ENCODE measurements around the gene SLC16A13.
A peak's percentile ranks its signal among the peaks of the same experiment; 100 is the strongest.
"Not testable (repeated sequence)": the region's sequence is repeated elsewhere in the genome, so short reads cannot be mapped to it uniquely, and the experiment has no call there.

Gene SLC16A13, protein sequence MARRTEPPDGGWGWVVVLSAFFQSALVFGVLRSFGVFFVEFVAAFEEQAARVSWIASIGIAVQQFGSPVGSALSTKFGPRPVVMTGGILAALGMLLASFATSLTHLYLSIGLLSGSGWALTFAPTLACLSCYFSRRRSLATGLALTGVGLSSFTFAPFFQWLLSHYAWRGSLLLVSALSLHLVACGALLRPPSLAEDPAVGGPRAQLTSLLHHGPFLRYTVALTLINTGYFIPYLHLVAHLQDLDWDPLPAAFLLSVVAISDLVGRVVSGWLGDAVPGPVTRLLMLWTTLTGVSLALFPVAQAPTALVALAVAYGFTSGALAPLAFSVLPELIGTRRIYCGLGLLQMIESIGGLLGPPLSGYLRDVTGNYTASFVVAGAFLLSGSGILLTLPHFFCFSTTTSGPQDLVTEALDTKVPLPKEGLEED

DNA sequence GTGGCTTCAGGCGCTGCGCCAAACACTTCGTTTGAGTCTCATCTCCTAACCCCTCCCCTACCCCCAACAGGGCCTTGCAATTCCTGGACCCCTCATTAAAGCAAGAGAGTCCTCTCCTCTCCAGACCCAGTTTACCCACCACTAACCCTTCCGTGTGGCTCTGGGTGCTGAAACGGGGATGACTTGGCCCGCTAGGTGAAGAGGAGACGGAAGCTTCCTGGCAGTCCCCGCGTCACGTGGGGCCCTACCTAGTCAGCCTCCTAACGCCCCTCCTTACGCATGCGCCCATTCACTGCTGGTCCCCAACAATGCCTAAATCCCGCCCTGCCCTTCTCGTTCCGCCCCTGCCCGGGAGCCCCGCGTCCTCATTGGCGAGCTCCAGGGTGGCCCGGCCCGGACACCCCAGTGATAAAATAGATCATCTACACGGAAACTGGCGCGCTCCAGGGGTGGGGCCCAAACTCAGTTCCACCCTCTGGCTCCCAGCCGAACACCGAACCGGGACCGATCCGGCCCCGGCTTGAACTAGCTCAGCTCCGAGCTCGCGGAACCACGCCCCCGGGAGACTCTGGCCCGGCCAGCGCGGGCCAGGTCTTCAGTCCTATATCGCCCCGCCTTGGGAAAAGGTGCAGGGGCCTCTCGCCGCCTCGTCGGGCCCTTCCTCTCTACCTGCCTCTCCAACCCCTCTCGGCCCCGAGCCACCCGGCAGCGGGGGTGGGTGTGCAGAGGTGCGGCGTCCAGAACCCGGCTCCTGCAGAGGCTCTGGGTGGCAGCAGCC is at the start of gene SLC16A13:
TSS of gene SLC16A13 (plus strand) at position 425 of the 778 bp plus-strand sequence. CDS start 368 bp downstream, outside the sequence.
- H3K4me3 ChIP-seq (ENCODE audit: low read length), result peak within 1 kb of the TSS; percentile 52
- H2AFZ ChIP-seq (ENCODE audit: low read depth, low read length), result peak within 1 kb of the TSS; percentile 30
- H3K9me3 ChIP-seq (ENCODE audit: low read length), result no peaks in the 10 kb centered on the region
- H3K4me1 ChIP-seq (ENCODE audit: insufficient read depth, low read length), result peaks cover 15% of the 10 kb centered on the region
- no peaks in the 10 kb centered on the region for H3K27me3 ChIP-seq (ENCODE audit: insufficient read depth, low read length)
- H3K36me3 ChIP-seq (ENCODE audit: insufficient read depth, low read length), result no peaks in the 10 kb centered on the region

DNA sequence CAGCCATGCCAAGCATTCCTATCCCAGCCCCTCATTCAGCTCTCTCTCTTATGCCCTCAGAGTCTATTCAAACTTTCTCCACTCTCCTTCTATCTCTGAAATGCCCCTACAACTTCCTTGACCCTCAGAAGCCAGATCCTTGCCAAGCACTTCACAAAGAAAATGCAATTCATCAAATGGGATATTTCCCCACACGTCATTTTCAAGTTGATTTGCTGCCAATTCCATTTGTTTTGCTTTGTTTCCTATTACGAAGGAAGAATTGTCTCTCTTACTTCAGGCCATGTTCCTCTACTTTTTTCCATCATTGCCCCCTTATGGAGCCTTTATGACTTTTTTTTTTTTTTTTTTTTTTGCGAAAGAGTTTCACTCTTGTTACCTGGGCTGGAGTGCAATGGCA is 49.1 kb upstream of the SLC16A13 start:
- Histone ChIP-seq H2AFZ (ENCODE audit: low read depth, low read length) (no peak overlapping the region), H3K4me1 (ENCODE audit: insufficient read depth, low read length) (no peaks in the 10 kb centered on the region), H3K36me3 (ENCODE audit: insufficient read depth, low read length) (no peaks in the 10 kb centered on the region), H3K9me3 (ENCODE audit: low read length) (no peaks in the 10 kb centered on the region), H3K27me3 (ENCODE audit: insufficient read depth, low read length) (no peaks in the 10 kb centered on the region), H3K4me3 (ENCODE audit: low read length) (no peak overlapping the region)

GRCh38 chr17:6989779-6990178 is 46.0 kb upstream of the SLC16A13 start:
- H3K9me3 ChIP-seq (ENCODE audit: low read length), result no peaks in the 10 kb centered on the region
- no peak overlapping the region for H2AFZ ChIP-seq (ENCODE audit: low read depth, low read length)
- no peaks in the 10 kb centered on the region for H3K36me3 ChIP-seq (ENCODE audit: insufficient read depth, low read length)
- no peaks in the 10 kb centered on the region for H3K27me3 ChIP-seq (ENCODE audit: insufficient read depth, low read length)
- no peaks in the 10 kb centered on the region for H3K4me1 ChIP-seq (ENCODE audit: insufficient read depth, low read length)
- H3K4me3 ChIP-seq (ENCODE audit: low read length), result no peak overlapping the region

GRCh38 chr17:6993613-6994056 is 42.2 kb upstream of the SLC16A13 start:
- H3K9me3 ChIP-seq (ENCODE audit: low read length); H3K4me1 ChIP-seq (ENCODE audit: insufficient read depth, low read length); H2AFZ ChIP-seq (ENCODE audit: low read depth, low read length); H3K27me3 ChIP-seq (ENCODE audit: insufficient read depth, low read length); H3K4me3 ChIP-seq (ENCODE audit: low read length): not testable (repeated sequence)
- H3K36me3 ChIP-seq (ENCODE audit: insufficient read depth, low read length), result peaks cover 17% of the 10 kb centered on the region

DNA sequence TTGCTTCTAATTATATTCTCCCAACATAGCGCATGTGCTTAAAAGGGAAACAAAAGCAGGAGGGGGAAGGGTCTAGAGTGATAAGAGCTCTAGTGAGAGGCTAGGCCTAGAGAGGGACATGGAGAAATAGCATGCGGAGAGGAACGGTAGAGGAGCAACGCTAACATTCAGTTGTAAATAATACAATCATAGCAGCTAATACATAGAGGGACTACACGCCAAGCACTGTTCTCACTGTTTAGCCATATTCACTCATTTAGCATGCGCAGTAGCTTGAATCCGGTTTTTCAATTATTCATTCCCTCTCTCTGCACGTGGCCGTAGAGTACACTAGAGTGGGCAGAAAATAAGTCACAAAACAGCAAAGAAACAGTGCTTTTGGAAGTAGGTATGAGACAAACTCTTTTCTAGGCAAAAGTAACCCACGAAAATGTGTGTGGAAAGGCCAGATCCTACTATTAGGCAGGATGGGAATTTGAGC is 41.7 kb upstream of the SLC16A13 start:
- Histone ChIP-seq H3K27me3 (ENCODE audit: insufficient read depth, low read length) (no peaks in the 10 kb centered on the region), H2AFZ (ENCODE audit: low read depth, low read length) (no peak overlapping the region), H3K4me1 (ENCODE audit: insufficient read depth, low read length) (no peaks in the 10 kb centered on the region), H3K36me3 (ENCODE audit: insufficient read depth, low read length) (peaks cover 23% of the 10 kb centered on the region), H3K9me3 (ENCODE audit: low read length) (peaks cover 7% of the 10 kb centered on the region), H3K4me3 (ENCODE audit: low read length) (no peak overlapping the region)

- Histone ChIP-seq H3K36me3 (ENCODE audit: insufficient read depth, low read length) (peaks cover 29% of the 10 kb centered on the region), H2AFZ (ENCODE audit: low read depth, low read length) (no peak overlapping the region), H3K27me3 (ENCODE audit: insufficient read depth, low read length) (no peaks in the 10 kb centered on the region), H3K9me3 (ENCODE audit: low read length) (peaks cover 7% of the 10 kb centered on the region), H3K4me3 (ENCODE audit: low read length) (no peak overlapping the region), H3K4me1 (ENCODE audit: insufficient read depth, low read length) (no peaks in the 10 kb centered on the region)
These were observed 41.1 kb upstream of the SLC16A13 start for GRCh38 chr17:6994666-6995256.

DNA sequence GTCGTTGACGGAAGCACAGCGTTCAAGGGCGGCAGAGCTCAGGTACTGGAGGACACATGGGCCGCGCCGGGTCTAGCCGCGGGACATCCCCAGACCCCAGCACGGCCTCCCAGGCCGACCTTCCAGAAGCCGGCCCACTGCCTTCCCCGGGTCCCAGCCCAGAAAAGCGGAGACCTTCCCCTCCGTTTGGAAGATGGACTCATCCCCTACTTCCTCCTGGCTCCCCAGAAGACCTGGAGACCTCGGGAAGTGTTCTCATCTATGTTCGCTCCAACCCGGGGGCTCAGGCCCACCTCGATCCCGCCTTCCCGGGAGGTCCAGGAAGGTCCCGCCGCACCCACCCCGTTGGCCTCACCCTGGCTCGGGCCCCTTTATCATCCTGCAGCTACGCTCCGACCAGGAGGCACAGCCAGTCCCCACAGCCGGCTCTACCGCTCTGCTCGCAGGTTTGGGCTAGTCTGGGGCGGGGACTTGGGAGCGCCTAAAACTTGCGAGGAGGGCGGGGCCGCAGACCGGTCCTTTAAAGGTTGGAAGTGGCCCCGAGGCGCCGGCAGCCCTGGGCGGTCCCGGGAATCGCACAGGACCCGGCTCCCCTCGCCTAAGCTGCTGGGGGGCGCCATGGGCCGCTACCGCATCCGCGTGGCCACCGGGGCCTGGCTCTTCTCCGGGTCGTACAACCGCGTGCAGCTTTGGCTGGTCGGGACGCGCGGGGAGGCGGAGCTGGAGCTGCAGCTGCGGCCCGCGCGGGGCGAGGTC is 40.1 kb upstream of the SLC16A13 start, which contains the start of gene ALOX12:
TSS of gene ALOX12 (plus strand) at position 550 of the 756 bp plus-strand sequence. CDS start at position 619, 69 bp downstream.
- no peak within 1 kb of the TSS for H3K4me3 ChIP-seq (ENCODE audit: low read length)

DNA sequence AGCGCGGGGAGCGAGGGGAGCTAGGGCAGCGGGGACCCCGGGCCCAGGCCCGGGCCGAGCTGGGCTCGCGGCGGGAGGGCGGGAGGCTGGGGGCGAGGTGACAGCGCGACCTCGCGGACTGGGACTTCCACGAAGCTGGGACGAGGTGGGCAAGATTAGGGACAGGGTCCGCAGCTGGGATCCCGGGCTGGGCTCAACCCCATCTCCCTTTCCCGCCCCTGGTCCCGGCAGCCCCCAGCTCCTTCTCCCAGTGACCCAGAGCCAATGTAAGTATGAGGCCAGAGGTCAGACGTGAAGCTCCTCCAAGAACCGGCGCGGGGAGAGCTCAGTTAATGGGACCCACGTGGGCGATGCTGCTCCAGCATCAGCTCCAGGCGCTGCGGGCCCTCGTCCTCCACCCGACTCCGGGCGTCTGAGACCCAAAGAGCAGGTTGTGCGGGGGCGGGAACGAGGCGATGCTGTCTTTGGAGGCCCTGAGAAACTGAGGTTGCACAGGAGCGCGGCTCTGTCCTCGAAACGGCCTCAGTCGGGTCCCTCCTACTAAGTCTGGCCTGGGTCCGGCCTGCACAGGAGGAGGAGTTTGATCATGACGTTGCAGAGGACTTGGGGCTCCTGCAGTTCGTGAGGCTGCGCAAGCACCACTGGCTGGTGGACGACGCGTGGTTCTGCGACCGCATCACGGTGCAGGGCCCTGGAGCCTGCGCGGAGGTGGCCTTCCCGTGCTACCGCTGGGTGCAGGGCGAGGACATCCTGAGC is 39.4 kb upstream of the SLC16A13 start:
- peaks cover 7% of the 10 kb centered on the region for H3K9me3 ChIP-seq (ENCODE audit: low read length)
- H3K4me3 ChIP-seq (ENCODE audit: low read length), result no peak overlapping the region
- H3K27me3 ChIP-seq (ENCODE audit: insufficient read depth, low read length), result no peaks in the 10 kb centered on the region
- no peak overlapping the region for H2AFZ ChIP-seq (ENCODE audit: low read depth, low read length)
- peaks cover 34% of the 10 kb centered on the region for H3K36me3 ChIP-seq (ENCODE audit: insufficient read depth, low read length)
- no peaks in the 10 kb centered on the region for H3K4me1 ChIP-seq (ENCODE audit: insufficient read depth, low read length)

More for the DNA sequence above, 40.1 kb upstream of the SLC16A13 start, which contains the start of gene ALOX12:
- no peaks in the 10 kb centered on the region for H3K4me1 ChIP-seq (ENCODE audit: insufficient read depth, low read length)
- H3K36me3 ChIP-seq (ENCODE audit: insufficient read depth, low read length), result peaks cover 29% of the 10 kb centered on the region
- no peaks in the 10 kb centered on the region for H3K27me3 ChIP-seq (ENCODE audit: insufficient read depth, low read length)
- H2AFZ ChIP-seq (ENCODE audit: low read depth, low read length), result no peak within 1 kb of the TSS
- H3K9me3 ChIP-seq (ENCODE audit: low read length), result peaks cover 7% of the 10 kb centered on the region

DNA sequence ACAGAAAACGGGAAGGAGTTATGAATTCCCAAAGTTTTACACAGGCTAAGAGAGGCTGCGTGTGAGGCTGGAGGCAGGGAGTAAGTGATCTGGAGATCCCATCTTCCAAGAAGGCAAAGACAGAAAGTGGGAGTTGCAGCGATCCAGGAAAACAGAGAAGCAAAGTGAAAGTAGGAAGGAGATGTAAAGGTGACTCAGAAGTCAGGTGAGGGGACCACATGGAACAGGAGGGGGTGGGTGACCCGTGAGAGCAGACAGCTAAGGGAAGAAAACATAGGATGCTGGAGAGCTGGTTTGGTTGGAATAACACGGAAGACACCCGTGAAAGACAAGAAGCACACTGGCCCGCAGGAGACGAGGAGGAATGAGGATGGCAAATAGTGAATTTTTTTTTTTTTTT is 38.6 kb upstream of the SLC16A13 start:
- Histone ChIP-seq H3K27me3 (ENCODE audit: insufficient read depth, low read length) (no peaks in the 10 kb centered on the region), H3K4me3 (ENCODE audit: low read length) (no peak overlapping the region), H3K36me3 (ENCODE audit: insufficient read depth, low read length) (peaks cover 41% of the 10 kb centered on the region), H2AFZ (ENCODE audit: low read depth, low read length) (no peak overlapping the region), H3K9me3 (ENCODE audit: low read length) (peaks cover 7% of the 10 kb centered on the region), H3K4me1 (ENCODE audit: insufficient read depth, low read length) (no peaks in the 10 kb centered on the region)

DNA sequence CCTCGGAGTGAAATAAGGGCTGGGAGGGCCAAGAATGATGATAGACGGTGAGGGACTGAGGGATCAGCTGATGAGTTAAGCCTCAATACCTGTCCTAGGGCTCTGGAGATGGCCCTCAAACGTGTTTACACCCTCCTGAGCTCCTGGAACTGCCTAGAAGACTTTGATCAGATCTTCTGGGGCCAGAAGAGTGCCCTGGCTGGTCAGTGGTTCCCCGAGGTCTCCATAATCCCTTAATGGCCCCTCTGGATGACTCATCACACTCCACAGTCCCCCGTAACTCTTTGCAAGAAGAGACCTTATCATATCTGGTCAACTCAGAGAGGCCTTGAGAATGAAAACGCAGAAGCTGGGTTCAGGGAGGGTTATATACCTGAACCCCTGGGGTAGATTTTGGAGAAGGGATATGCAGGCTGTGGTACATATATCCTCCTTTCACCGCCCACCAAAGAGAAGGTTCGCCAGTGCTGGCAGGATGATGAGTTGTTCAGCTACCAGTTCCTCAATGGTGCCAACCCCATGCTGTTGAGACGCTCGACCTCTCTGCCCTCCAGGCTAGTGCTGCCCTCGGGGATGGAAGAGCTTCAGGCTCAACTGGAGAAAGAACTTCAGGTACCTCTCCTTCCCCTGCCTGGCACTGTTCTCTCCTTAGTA is 36.8 kb upstream of the SLC16A13 start:
- Histone ChIP-seq H3K36me3 (ENCODE audit: insufficient read depth, low read length) (peaks cover 44% of the 10 kb centered on the region), H3K4me3 (ENCODE audit: low read length) (no peak overlapping the region)

GRCh38 chr17:7001318-7001961 is 34.4 kb upstream of the SLC16A13 start:
- H2AFZ ChIP-seq (ENCODE audit: low read depth, low read length), result no peak overlapping the region
- no peaks in the 10 kb centered on the region for H3K4me1 ChIP-seq (ENCODE audit: insufficient read depth, low read length)
- no peaks in the 10 kb centered on the region for H3K27me3 ChIP-seq (ENCODE audit: insufficient read depth, low read length)
- peaks cover 40% of the 10 kb centered on the region for H3K36me3 ChIP-seq (ENCODE audit: insufficient read depth, low read length)
- peaks cover 7% of the 10 kb centered on the region for H3K9me3 ChIP-seq (ENCODE audit: low read length)
- H3K4me3 ChIP-seq (ENCODE audit: low read length), result no peak overlapping the region

More for the DNA sequence above, 36.8 kb upstream of the SLC16A13 start:
- Histone ChIP-seq H3K9me3 (ENCODE audit: low read length) (peaks cover 7% of the 10 kb centered on the region), H2AFZ (ENCODE audit: low read depth, low read length) (no peak overlapping the region), H3K4me1 (ENCODE audit: insufficient read depth, low read length) (no peaks in the 10 kb centered on the region), H3K27me3 (ENCODE audit: insufficient read depth, low read length) (no peaks in the 10 kb centered on the region)

All from neuron (in vitro differentiated cells).